Stimulated activated CD8-positive, alpha-beta memory T cell treated with anti-CD3 and anti-CD28 coated beads, Interleukin-7, amount 100 ng/mL, for 1 hour (primary cell): ENCODE measurements around the gene ARHGAP6.

Source experiments
- DNase-seq, 2 donors: peaks; one replicate each; pipeline ENCODE4 v3.0.0-alpha.2; 2020; ENCODE audit warnings: low read depth in 2 of 2

The ARHGAP6 gene

GRCh38 chrX:11296051-11296450 is 369.7 kb downstream of the ARHGAP6 start:
- no peak for DNase-seq

DNA sequence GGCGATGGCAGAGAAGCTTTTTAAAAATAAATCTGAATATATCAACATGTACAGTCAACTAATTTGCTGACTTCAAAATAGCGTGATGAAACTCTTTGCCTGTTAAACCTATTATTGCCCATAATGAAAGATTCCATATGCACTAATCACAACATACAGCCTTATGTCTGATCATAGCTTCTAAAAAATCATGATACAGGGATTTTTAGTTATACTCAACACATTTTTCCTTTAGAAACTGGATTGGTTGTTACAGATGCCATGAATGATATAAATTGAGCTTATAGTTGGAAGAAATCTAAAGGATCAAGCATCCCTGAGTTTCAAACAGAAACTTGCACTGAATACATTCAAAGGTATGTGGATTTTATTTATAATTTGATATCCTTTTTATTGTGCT is 372.6 kb downstream of the ARHGAP6 start, which contains the start of gene AMELX:
AMELX (plus strand) TSS at position 301 of the 400 bp plus-strand sequence. CDS start 1,376 bp downstream, outside the sequence.
- DNase-seq = no peak

DNA sequence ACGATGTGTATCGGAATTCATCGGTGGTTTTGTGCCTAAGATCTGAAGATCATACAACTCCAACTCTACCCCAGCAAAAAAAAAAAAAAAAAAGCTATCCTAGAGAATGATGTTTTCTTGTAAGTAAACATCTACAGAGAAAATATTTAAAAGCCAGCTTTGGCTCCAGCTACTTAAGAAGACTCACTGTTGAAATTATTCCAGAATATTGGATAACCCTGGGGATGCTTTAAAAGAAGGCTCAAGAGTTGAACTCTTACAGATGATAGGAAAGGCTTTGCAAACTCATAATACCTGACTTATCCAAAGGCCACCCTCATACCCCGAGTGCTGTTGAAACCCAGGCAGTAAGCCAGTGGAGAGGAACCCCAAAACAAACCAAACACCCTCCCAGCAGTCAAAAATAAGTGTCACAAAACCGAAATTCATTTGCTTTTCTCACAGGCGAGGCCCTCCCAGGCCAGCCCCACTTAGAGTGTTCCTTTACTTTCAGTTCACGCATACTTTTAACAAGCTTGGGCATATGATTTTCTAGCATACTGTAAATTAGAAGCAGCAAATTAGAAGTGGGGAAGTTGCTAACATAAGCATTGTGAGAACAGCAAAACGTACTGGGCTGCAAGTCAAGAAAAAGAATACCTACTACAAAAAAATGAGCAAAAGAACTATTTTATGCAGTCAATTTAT is 375.2 kb downstream of the ARHGAP6 start:
- no peak for DNase-seq

DNA sequence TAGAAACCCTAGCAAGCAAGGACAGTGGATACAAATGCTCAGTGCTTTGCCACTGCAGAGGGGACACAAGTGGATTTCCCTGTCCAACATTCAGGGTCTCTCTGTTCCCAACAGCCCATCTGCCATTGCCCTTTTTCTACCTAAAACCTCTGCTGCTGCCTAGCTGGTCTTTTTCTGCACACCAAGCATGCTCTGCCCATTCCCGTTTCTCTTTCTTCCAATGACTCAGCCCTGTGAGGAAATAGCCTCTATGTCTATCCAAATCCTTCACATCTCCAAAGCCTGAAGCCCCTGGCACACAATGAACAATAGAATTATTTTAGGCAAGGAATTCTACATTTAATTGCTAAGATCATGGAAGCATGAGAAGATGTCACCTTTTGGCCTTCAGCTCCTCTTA is 378.2 kb downstream of the ARHGAP6 start:
- no peak for DNase-seq

GRCh38 chrX:11285651-11286050 is 380.1 kb downstream of the ARHGAP6 start:
- no peak for DNase-seq

DNA sequence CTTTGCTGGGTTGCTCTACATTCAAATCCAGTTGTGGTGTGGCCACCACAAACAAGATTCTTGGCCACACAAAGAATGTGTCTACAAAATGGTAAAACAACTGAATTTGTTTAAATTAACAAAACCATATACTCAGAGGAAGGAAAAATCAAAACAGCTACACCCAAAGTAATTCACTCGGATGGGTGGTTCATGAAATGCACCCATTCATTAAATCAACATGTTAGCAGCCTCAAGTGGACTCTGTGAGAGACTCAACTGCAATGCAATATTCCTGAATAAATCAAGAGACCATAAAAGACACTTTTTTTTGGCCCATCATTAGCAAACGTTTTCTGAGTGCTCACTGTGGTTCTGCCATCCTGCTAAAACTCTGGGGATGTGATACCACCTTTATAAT is 383.7 kb downstream of the ARHGAP6 start:
- no peak for DNase-seq

GRCh38 chrX:11273544-11273943 is 392.2 kb downstream of the ARHGAP6 start:
- DNase-seq = no peak

DNA sequence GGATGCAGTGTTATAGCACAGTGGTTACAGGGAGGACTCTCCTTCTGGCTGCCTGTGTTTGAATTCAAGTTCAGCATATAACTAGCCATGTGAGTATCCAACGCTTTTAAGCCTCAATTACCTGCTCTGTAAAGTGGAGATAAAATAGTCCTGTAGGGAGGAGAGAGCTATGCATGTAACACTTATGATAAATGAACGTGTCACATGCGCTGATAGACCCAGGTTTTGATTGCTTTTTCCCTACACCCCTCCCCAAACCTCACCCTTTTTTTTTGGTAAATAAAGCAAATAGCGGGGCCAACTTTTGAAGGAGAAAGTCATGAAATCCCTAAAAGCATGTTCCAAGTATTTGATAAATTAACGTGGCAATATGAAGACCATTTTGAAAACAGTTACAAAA is 392.9 kb downstream of the ARHGAP6 start:
- no peak for DNase-seq

DNA sequence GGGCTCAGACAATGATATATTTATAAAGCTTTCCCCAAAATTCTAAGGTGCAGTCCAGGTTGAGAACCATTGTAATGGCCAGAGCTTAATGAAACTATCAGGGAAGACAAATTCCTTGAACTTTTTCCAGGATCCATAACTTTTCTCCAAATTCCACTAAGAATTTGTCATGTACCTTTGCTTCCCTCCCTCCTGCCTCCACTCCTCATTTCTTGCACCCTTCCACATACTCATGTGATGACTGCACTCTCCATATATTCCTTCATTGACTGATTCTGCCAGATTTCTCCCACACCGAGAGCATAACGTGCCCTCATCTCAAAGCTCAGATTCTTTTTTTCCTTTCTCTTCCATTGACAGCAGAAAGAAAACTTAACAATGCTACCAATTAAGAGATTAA is 393.4 kb downstream of the ARHGAP6 start:
- no peak for DNase-seq

DNA sequence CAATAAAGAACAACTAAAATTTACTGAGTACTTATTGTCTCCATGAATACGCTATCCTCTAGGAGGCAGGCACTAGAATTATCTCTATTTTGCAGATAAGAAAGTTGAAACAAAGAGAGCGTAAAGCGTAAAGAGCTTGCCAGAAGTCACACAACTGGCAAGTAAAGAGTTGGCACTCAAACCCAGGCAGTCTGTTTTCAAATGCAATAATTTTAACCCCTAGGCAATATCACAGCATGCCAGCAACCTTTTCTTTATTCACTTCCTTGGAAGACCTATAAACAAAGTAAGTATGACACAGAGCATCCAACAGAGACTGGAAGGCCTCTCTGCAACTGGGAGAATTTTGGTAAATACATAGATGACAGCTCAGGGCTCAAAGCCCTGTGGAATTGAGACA is 395.7 kb downstream of the ARHGAP6 start:
- DNase-seq = no peak

DNA sequence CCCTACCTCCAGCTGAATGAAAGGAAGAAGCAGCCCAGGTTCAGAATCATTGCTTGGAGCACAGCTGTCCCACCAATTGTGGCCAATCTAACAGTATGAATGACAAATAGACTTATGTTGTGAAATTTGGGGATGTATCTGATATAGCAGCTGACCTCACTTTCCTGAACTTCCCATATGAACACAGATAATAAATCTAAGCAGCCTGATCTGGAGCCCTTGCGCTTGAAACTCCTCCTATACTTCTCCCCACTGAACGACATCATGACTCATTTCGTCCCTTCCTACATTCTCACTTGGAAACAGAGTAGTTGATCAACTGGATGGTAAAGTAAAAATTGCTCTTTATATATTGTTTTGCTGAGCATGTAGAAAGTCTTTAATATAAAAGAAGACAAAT is 396.7 kb downstream of the ARHGAP6 start:
- no peak for DNase-seq

DNA sequence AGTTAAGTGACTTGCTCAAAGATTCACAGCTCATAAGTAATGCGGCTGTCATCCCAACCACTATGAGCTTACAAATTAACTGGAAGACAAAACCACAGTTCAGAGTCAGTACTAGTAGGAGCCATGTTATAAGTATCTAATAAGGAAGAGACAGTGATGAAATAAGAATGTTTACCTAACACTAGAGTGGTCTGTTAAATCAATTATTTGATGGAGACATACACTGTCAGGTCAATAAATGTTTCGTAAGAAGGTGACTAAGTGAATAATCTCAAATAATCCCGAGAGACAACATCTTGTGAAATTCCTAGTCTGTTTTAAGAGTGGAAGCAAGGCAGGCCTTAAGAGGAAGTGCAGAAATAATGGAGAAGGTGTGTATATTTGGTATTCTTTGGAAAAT is 398.3 kb downstream of the ARHGAP6 start:
- DNase-seq = no peak

GRCh38 chrX:11266573-11267003 is 399.1 kb downstream of the ARHGAP6 start:
- no peak for DNase-seq

GRCh38 chrX:11265352-11265751 is 400.4 kb downstream of the ARHGAP6 start:
- no peak for DNase-seq

DNA sequence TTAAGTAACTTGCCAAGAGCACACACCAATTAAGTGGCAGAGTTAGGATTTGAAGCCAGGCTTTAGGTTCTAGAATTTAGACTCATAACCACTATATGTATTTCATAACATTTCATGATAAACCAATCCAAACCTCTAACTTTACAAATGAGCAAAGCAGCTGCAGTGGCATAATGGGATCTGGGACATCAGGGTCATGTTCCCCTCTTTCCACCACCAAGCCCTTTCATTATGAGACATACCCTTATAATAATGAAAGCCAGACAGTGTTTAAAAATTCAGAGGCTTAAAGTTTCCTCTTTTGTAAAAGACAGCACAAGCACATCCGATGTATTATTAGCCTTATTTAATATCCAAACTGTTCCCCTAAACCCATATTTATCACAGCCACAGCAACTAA is 400.8 kb downstream of the ARHGAP6 start:
- no peak for DNase-seq

- no peak for DNase-seq
Observed at GRCh38 chrX:11261260-11261659, 404.5 kb downstream of the ARHGAP6 start.

- no peak for DNase-seq
Observed at GRCh38 chrX:11259437-11259836, 406.3 kb downstream of the ARHGAP6 start.

- DNase-seq = no peak
Observed at GRCh38 chrX:11257711-11258110, 408.0 kb downstream of the ARHGAP6 start.

- DNase-seq = no peak
Observed at GRCh38 chrX:11257290-11257689, 408.4 kb downstream of the ARHGAP6 start.

- no peak for DNase-seq
Observed at GRCh38 chrX:11254417-11255109, 411.2 kb downstream of the ARHGAP6 start.

- DNase-seq = no peak
Observed at GRCh38 chrX:11244636-11245035, 421.1 kb downstream of the ARHGAP6 start.

DNA sequence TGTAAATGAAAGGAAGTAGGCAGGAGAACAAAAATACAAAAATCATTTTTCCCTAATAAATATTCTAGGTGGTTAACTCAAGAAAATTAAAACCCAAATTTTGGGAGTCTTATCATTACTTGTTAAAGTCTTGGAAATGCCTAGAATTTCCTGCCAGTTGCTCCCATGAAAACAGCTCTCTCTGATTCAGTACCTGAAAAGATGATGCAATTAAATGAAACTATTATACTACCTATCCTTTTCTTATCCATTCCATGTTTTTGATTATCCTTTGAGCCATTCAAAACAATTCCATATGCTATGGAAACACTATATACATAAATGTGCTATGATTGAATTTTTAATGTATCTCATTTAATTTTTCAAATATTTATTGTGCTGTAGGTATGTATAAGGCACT is 423.0 kb downstream of the ARHGAP6 start:
- DNase-seq = no peak

GRCh38 chrX:11241720-11242119 is 424.0 kb downstream of the ARHGAP6 start:
- no peak for DNase-seq
